Neuronal stem cell (in vitro differentiated cells): ENCODE data around the gene TAGLN2.
A peak's percentile ranks its signal among the peaks of the same experiment; 100 is the strongest.

Experiments
- DNase-seq: peaks from one replicate; pipeline ENCODE4 v3.0.0-alpha.2; 2013; ENCODE audit warnings: low spot score
- H2AFZ ChIP-seq: one replicate; pipeline ENCODE4 v1.6.1; 2013; ENCODE audit warnings: mild to moderate bottlenecking, low read length, inconsistent platforms
- H2AK5ac ChIP-seq: 2 replicates; pipeline ENCODE4 v1.6.1; 2013; ENCODE audit warnings: low read depth, mild to moderate bottlenecking, inconsistent platforms, low read length, moderate library complexity, mixed read lengths
- H2BK120ac ChIP-seq: 2 replicates; pipeline ENCODE4 v1.6.1; 2013; ENCODE audit warnings: low read depth, mild to moderate bottlenecking, inconsistent platforms, low read length, moderate library complexity, mixed read lengths
- H2BK12ac ChIP-seq: one replicate; pipeline ENCODE4 v1.6.1; 2013; ENCODE audit warnings: low read length, inconsistent platforms
- H2BK15ac ChIP-seq: 2 replicates; pipeline ENCODE4 v1.6.1; 2013; ENCODE audit warnings: mild to moderate bottlenecking, low read length, inconsistent platforms, mixed read lengths
- H2BK5ac ChIP-seq: one replicate; pipeline ENCODE4 v1.6.1; 2013; ENCODE audit warnings: inconsistent platforms, mild to moderate bottlenecking, low read length, moderate library complexity
- H3K14ac ChIP-seq: one replicate; pipeline ENCODE4 v1.6.1; 2013; ENCODE audit warnings: low read length, inconsistent platforms
- H3K18ac ChIP-seq: 2 replicates; pipeline ENCODE4 v1.6.1; 2013; ENCODE audit warnings: low read length, inconsistent platforms
- H3K23ac ChIP-seq: 2 replicates; pipeline ENCODE4 v1.6.1; 2013; ENCODE audit warnings: low read depth, mild to moderate bottlenecking, mixed read lengths, low read length, inconsistent platforms; ENCODE audit not compliant: poor library complexity
- H3K27ac ChIP-seq: replicated peaks from 3 replicates; pipeline ENCODE4 v1.5.1; 2013; ENCODE audit warnings: low read length, inconsistent platforms
- H3K27me3 ChIP-seq, 3 experiments: 2 replicates each; pipeline ENCODE4 v1.6.1; 2013; ENCODE audit warnings: low read length in 3 of 3, mild to moderate bottlenecking in 2 of 3, inconsistent platforms in 1 of 3, low read depth in 1 of 3, mixed read lengths in 1 of 3, moderate library complexity in 1 of 3; ENCODE audit not compliant: control insufficient read depth in 3 of 3, insufficient read depth in 3 of 3
- H3K36me3 ChIP-seq, 2 donors: replicated peaks in 1 of 2; 2 replicates each; pipeline ENCODE4 v1.6.1; 2013; ENCODE audit warnings: low read length in 2 of 2; ENCODE audit not compliant: control insufficient read depth in 2 of 2, insufficient read depth in 2 of 2
- H3K4ac ChIP-seq: 2 replicates; pipeline ENCODE4 v1.6.1; 2013; ENCODE audit warnings: inconsistent platforms, mild to moderate bottlenecking, low read length, moderate library complexity
- H3K4me1 ChIP-seq, 2 donors: 1 replicate in 1 of 2; 2 replicates in 1 of 2; pipeline ENCODE4 v1.6.1; 2013; ENCODE audit warnings: low read length in 2 of 2, low read depth in 1 of 2; ENCODE audit not compliant: control insufficient read depth in 2 of 2, insufficient read depth in 1 of 2
- H3K4me2 ChIP-seq: one replicate; pipeline ENCODE4 v1.6.1; 2013; ENCODE audit warnings: mild to moderate bottlenecking, low read length, inconsistent platforms; ENCODE audit not compliant: insufficient read depth, poor library complexity, severe bottlenecking
- H3K4me3 ChIP-seq, 2 donors: 2 replicates each; pipeline ENCODE4 v1.5.1; 2013; ENCODE audit warnings: low read length in 2 of 2, mild to moderate bottlenecking in 2 of 2, inconsistent platforms in 1 of 2, moderate library complexity in 1 of 2
- H3K79me1 ChIP-seq: one replicate; pipeline ENCODE4 v1.6.1; 2013; ENCODE audit warnings: low read depth, mild to moderate bottlenecking, inconsistent platforms, low read length, moderate library complexity
- H3K9ac ChIP-seq: one replicate; pipeline ENCODE4 v1.6.1; 2013; ENCODE audit warnings: mild to moderate bottlenecking, low read depth, low read length, inconsistent platforms; ENCODE audit not compliant: poor library complexity
- H3K9me3 ChIP-seq, 2 donors: replicated peaks in 1 of 2; 2 replicates each; pipeline versions ENCODE3 to v1.6.1; 2013; ENCODE audit warnings: low read length in 2 of 2, mild to moderate bottlenecking in 2 of 2, inconsistent platforms in 1 of 2, low read depth in 1 of 2, mixed read lengths in 1 of 2, moderate library complexity in 1 of 2; ENCODE audit not compliant: control insufficient read depth in 2 of 2, insufficient read depth in 1 of 2
- H4K8ac ChIP-seq: one replicate; pipeline ENCODE4 v1.6.1; 2013; ENCODE audit warnings: low read depth, mild to moderate bottlenecking, inconsistent platforms, low read length, moderate library complexity
- H4K91ac ChIP-seq: one replicate; pipeline ENCODE4 v1.6.1; 2013; ENCODE audit warnings: low read length, low read depth, mild to moderate bottlenecking, inconsistent platforms; ENCODE audit not compliant: poor library complexity
- WGBS, 2 donors: extraction: QIAGEN DNeasy Blood & Tissue Kit; methylation state at CpG; one replicate each; pipeline ENCODE4 v1.1.7; 2013; ENCODE audit warnings: missing lambda C conversion rate in 2 of 2, mixed read lengths in 1 of 2; ENCODE audit not compliant: insufficient read length in 2 of 2, insufficient replicate concordance in 1 of 2; ENCODE audit errors: extremely low coverage in 2 of 2; 5-methylcytosine and 5-hydroxymethylcytosine counted together

Gene TAGLN2

GRCh38 chr1:159927211-159927848 is 2.0 kb upstream of the TAGLN2 start:
- H3K4me3 ChIP-seq, result no peak overlapping the region
- no peak overlapping the region for H4K91ac ChIP-seq
- H3K4ac ChIP-seq, result no peak overlapping the region
- WGBS, 2 donors, result no CpG with 5 or more reads among the region's 16 CpGs
- H3K79me1 ChIP-seq, result peaks cover 3% of the 10 kb centered on the region
- no peak overlapping the region for H2AFZ ChIP-seq
- no peak overlapping the region for H2BK15ac ChIP-seq
- H3K27ac ChIP-seq, result no peak overlapping the region
- peaks cover 20% of the 10 kb centered on the region in 2 donors for H3K4me1 ChIP-seq
- no peak overlapping the region for H3K23ac ChIP-seq
- no peak overlapping the region for H2BK120ac ChIP-seq
- DNase-seq, result no peak
- no peaks in the 10 kb centered on the region for H3K9me3 ChIP-seq
- H2BK5ac ChIP-seq, result no peak overlapping the region
- H2BK12ac ChIP-seq, result no peak overlapping the region
- no peak overlapping the region for H3K4me2 ChIP-seq
- H3K18ac ChIP-seq, result no peak overlapping the region
- H4K8ac ChIP-seq, result no peak overlapping the region
- H3K14ac ChIP-seq, result no peak overlapping the region
- no peak overlapping the region for H3K9ac ChIP-seq
- peak overlapping the region; percentile 37 for H2AK5ac ChIP-seq
- H3K36me3 ChIP-seq, result peaks cover 22 to 34% of the 10 kb centered on the region in 2 donors
- peaks cover 0 to 13% (median 3%) of the 10 kb centered on the region in 3 experiments for H3K27me3 ChIP-seq

GRCh38 chr1:159925719-159926078 is 392 bp upstream of the TAGLN2 start:
- no CpG with 5 or more reads among the region's 7 CpGs for WGBS, 2 donors
- peak overlapping the region; percentile 51 to 64 for H3K4me3 ChIP-seq
- H3K14ac ChIP-seq, result no peak overlapping the region
- no peak overlapping the region for H3K9ac ChIP-seq
- H3K4me2 ChIP-seq, result peak overlapping the region; percentile 78
- no peak overlapping the region for H3K23ac ChIP-seq
- no peak overlapping the region for H2BK5ac ChIP-seq
- no peak overlapping the region for H3K27ac ChIP-seq
- no peak overlapping the region for H2BK120ac ChIP-seq
- H2AFZ ChIP-seq, result peak overlapping the region; percentile 92
- peaks cover 20% of the 10 kb centered on the region in 2 donors for H3K4me1 ChIP-seq
- H3K27me3 ChIP-seq, result peaks cover 0 to 13% (median 3%) of the 10 kb centered on the region in 3 experiments
- no peak overlapping the region for H2BK12ac ChIP-seq
- no peak overlapping the region for H3K4ac ChIP-seq
- no peak for DNase-seq
- no peak overlapping the region for H4K8ac ChIP-seq
- H3K79me1 ChIP-seq, result peaks cover 3% of the 10 kb centered on the region
- no peak overlapping the region for H2AK5ac ChIP-seq
- peaks cover 19 to 22% of the 10 kb centered on the region in 2 donors for H3K36me3 ChIP-seq
- no peak overlapping the region for H2BK15ac ChIP-seq
- no peak overlapping the region for H4K91ac ChIP-seq
- H3K18ac ChIP-seq, result no peak overlapping the region
- H3K9me3 ChIP-seq, result no peaks in the 10 kb centered on the region

- Histone ChIP-seq H3K4me1 (peaks cover 20% of the 10 kb centered on the region in 2 donors), H3K4me2 (peak overlapping the region; percentile 78), H3K4me3 (peak overlapping the region in 1 of 2 donors; percentile 77), H2AK5ac (peak overlapping the region; percentile 81), H3K27me3 (peaks cover 0 to 13% (median 3%) of the 10 kb centered on the region in 3 experiments), H3K4ac (no peak overlapping the region), H3K79me1 (peaks cover 3% of the 10 kb centered on the region), H4K91ac (no peak overlapping the region), H2AFZ (peak overlapping the region; percentile 92), H2BK12ac (no peak overlapping the region), H4K8ac (no peak overlapping the region), H2BK15ac (peak overlapping the region; percentile 15), H3K9me3 (no peaks in the 10 kb centered on the region), H3K36me3 (peaks cover 12% of the 10 kb centered on the region in 2 donors), H2BK5ac (no peak overlapping the region), H3K27ac (no peak overlapping the region), H3K9ac (no peak overlapping the region), H2BK120ac (peak overlapping the region; percentile 74), H3K23ac (peak overlapping the region; percentile 90), H3K14ac (peak overlapping the region; percentile 90), H3K18ac (peak overlapping the region; percentile 50)
- no peak for DNase-seq
- WGBS, 2 donors, result no CpG with 5 or more reads among the region's 31 CpGs
Measured at GRCh38 chr1:159924025-159924790, 1.1 kb downstream of the TAGLN2 start.
